Neuronal stem cell (in vitro differentiated cells): ENCODE results near the gene TMEM170A.
A peak's percentile ranks its signal among the peaks of the same experiment; 100 is the strongest.
"Not testable (repeated sequence)": the region's sequence is repeated elsewhere in the genome, so short reads cannot be mapped to it uniquely, and the experiment has no call there.

Experiments used
- DNase-seq: peaks from one replicate; pipeline ENCODE4 v3.0.0-alpha.2; 2013; ENCODE audit warnings: low spot score
- H2AFZ ChIP-seq: one replicate; pipeline ENCODE4 v1.6.1; 2013; ENCODE audit warnings: mild to moderate bottlenecking, low read length, inconsistent platforms
- H2AK5ac ChIP-seq: 2 replicates; pipeline ENCODE4 v1.6.1; 2013; ENCODE audit warnings: low read depth, mild to moderate bottlenecking, inconsistent platforms, low read length, moderate library complexity, mixed read lengths
- H2BK120ac ChIP-seq: 2 replicates; pipeline ENCODE4 v1.6.1; 2013; ENCODE audit warnings: low read depth, mild to moderate bottlenecking, inconsistent platforms, low read length, moderate library complexity, mixed read lengths
- H2BK12ac ChIP-seq: one replicate; pipeline ENCODE4 v1.6.1; 2013; ENCODE audit warnings: low read length, inconsistent platforms
- H2BK15ac ChIP-seq: 2 replicates; pipeline ENCODE4 v1.6.1; 2013; ENCODE audit warnings: mild to moderate bottlenecking, low read length, inconsistent platforms, mixed read lengths
- H2BK5ac ChIP-seq: one replicate; pipeline ENCODE4 v1.6.1; 2013; ENCODE audit warnings: inconsistent platforms, mild to moderate bottlenecking, low read length, moderate library complexity
- H3K14ac ChIP-seq: one replicate; pipeline ENCODE4 v1.6.1; 2013; ENCODE audit warnings: low read length, inconsistent platforms
- H3K18ac ChIP-seq: 2 replicates; pipeline ENCODE4 v1.6.1; 2013; ENCODE audit warnings: low read length, inconsistent platforms
- H3K23ac ChIP-seq: 2 replicates; pipeline ENCODE4 v1.6.1; 2013; ENCODE audit warnings: low read depth, mild to moderate bottlenecking, mixed read lengths, low read length, inconsistent platforms; ENCODE audit not compliant: poor library complexity
- H3K27ac ChIP-seq: replicated peaks from 3 replicates; pipeline ENCODE4 v1.5.1; 2013; ENCODE audit warnings: low read length, inconsistent platforms
- H3K27me3 ChIP-seq, 3 experiments: 2 replicates each; pipeline ENCODE4 v1.6.1; 2013; ENCODE audit warnings: low read length in 3 of 3, mild to moderate bottlenecking in 2 of 3, inconsistent platforms in 1 of 3, low read depth in 1 of 3, mixed read lengths in 1 of 3, moderate library complexity in 1 of 3; ENCODE audit not compliant: control insufficient read depth in 3 of 3, insufficient read depth in 3 of 3
- H3K36me3 ChIP-seq, 2 donors: replicated peaks in 1 of 2; 2 replicates each; pipeline ENCODE4 v1.6.1; 2013; ENCODE audit warnings: low read length in 2 of 2; ENCODE audit not compliant: control insufficient read depth in 2 of 2, insufficient read depth in 2 of 2
- H3K4ac ChIP-seq: 2 replicates; pipeline ENCODE4 v1.6.1; 2013; ENCODE audit warnings: inconsistent platforms, mild to moderate bottlenecking, low read length, moderate library complexity
- H3K4me1 ChIP-seq, 2 donors: 1 replicate in 1 of 2; 2 replicates in 1 of 2; pipeline ENCODE4 v1.6.1; 2013; ENCODE audit warnings: low read length in 2 of 2, low read depth in 1 of 2; ENCODE audit not compliant: control insufficient read depth in 2 of 2, insufficient read depth in 1 of 2
- H3K4me2 ChIP-seq: one replicate; pipeline ENCODE4 v1.6.1; 2013; ENCODE audit warnings: mild to moderate bottlenecking, low read length, inconsistent platforms; ENCODE audit not compliant: insufficient read depth, poor library complexity, severe bottlenecking
- H3K4me3 ChIP-seq, 2 donors: 2 replicates each; pipeline ENCODE4 v1.5.1; 2013; ENCODE audit warnings: low read length in 2 of 2, mild to moderate bottlenecking in 2 of 2, inconsistent platforms in 1 of 2, moderate library complexity in 1 of 2
- H3K79me1 ChIP-seq: one replicate; pipeline ENCODE4 v1.6.1; 2013; ENCODE audit warnings: low read depth, mild to moderate bottlenecking, inconsistent platforms, low read length, moderate library complexity
- H3K9ac ChIP-seq: one replicate; pipeline ENCODE4 v1.6.1; 2013; ENCODE audit warnings: mild to moderate bottlenecking, low read depth, low read length, inconsistent platforms; ENCODE audit not compliant: poor library complexity
- H3K9me3 ChIP-seq, 2 donors: replicated peaks in 1 of 2; 2 replicates each; pipeline versions ENCODE3 to v1.6.1; 2013; ENCODE audit warnings: low read length in 2 of 2, mild to moderate bottlenecking in 2 of 2, inconsistent platforms in 1 of 2, low read depth in 1 of 2, mixed read lengths in 1 of 2, moderate library complexity in 1 of 2; ENCODE audit not compliant: control insufficient read depth in 2 of 2, insufficient read depth in 1 of 2
- H4K8ac ChIP-seq: one replicate; pipeline ENCODE4 v1.6.1; 2013; ENCODE audit warnings: low read depth, mild to moderate bottlenecking, inconsistent platforms, low read length, moderate library complexity
- H4K91ac ChIP-seq: one replicate; pipeline ENCODE4 v1.6.1; 2013; ENCODE audit warnings: low read length, low read depth, mild to moderate bottlenecking, inconsistent platforms; ENCODE audit not compliant: poor library complexity
- WGBS, 2 donors: extraction: QIAGEN DNeasy Blood & Tissue Kit; methylation state at CpG; one replicate each; pipeline ENCODE4 v1.1.7; 2013; ENCODE audit warnings: missing lambda C conversion rate in 2 of 2, mixed read lengths in 1 of 2; ENCODE audit not compliant: insufficient read length in 2 of 2, insufficient replicate concordance in 1 of 2; ENCODE audit errors: extremely low coverage in 2 of 2; 5-methylcytosine and 5-hydroxymethylcytosine counted together

TMEM170A gene

GRCh38 chr16:75463389-75464121, 934 bp downstream of the TMEM170A start:
- H2BK120ac ChIP-seq: peak overlapping the region; percentile 47
- H3K4me2 ChIP-seq: peak overlapping the region; percentile 60
- not testable (repeated sequence) for H3K9me3 ChIP-seq, H3K27me3 ChIP-seq, H2BK15ac ChIP-seq, H3K4ac ChIP-seq, H3K79me1 ChIP-seq, H3K4me1 ChIP-seq, H2BK12ac ChIP-seq, H4K91ac ChIP-seq, H4K8ac ChIP-seq
- WGBS, 2 donors: no CpG with 5 or more reads among the region's 39 CpGs
- peak overlapping the region; percentile 82 for H2BK5ac ChIP-seq
- DNase-seq: peak; percentile 46
- peak overlapping the region; percentile 100 for H3K18ac ChIP-seq
- peak overlapping the region; percentile 99 for H2AFZ ChIP-seq
- H3K23ac ChIP-seq: peak overlapping the region; percentile 99
- H3K27ac ChIP-seq: peak overlapping the region; percentile 85
- peak overlapping the region; percentile 92 to 95 for H3K4me3 ChIP-seq
- H3K36me3 ChIP-seq: peaks cover 2 to 15% of the 10 kb centered on the region in 2 donors
- H3K14ac ChIP-seq: peak overlapping the region; percentile 71
- H3K9ac ChIP-seq: peak overlapping the region; percentile 99
- peak overlapping the region; percentile 37 for H2AK5ac ChIP-seq

- Histone ChIP-seq H3K18ac (no peak overlapping the region), H3K9ac (no peak overlapping the region), H2BK12ac (no peak overlapping the region), H3K14ac (no peak overlapping the region), H2BK120ac (no peak overlapping the region), H3K23ac (no peak overlapping the region), H3K4me2 (peak overlapping the region; percentile 18), H2BK15ac (no peak overlapping the region), H4K8ac (no peak overlapping the region), H2AFZ (no peak overlapping the region), H3K9me3 (peaks cover 0 to 2% of the 10 kb centered on the region in 2 donors), H3K79me1 (peaks cover 8% of the 10 kb centered on the region), H2AK5ac (no peak overlapping the region), H3K27me3 (no peaks in the 10 kb centered on the region), H3K4ac (no peak overlapping the region), H3K36me3 (peaks cover 2 to 23% of the 10 kb centered on the region in 2 donors), H2BK5ac (no peak overlapping the region), H3K4me1 (peaks cover 4 to 6% of the 10 kb centered on the region in 2 donors), H3K4me3 (peak overlapping the region in 1 of 2 donors; percentile 95), H4K91ac (no peak overlapping the region), H3K27ac (no peak overlapping the region)
- DNase-seq: no peak
- no CpG with 5 or more reads among the region's 2 CpGs for WGBS, 2 donors
These were observed 1.7 kb downstream of the TMEM170A start for GRCh38 chr16:75462806-75463205.

GRCh38 chr16:75461575-75461974, 2.9 kb downstream of the TMEM170A start:
- H3K4me3 ChIP-seq: no peak overlapping the region
- peaks cover 0 to 2% of the 10 kb centered on the region in 2 donors for H3K9me3 ChIP-seq
- no peak overlapping the region for H3K23ac ChIP-seq
- peaks cover 12% of the 10 kb centered on the region for H3K79me1 ChIP-seq
- WGBS, 2 donors: no CpG with 5 or more reads among the region's 2 CpGs
- no peak overlapping the region for H3K4me2 ChIP-seq
- H3K27me3 ChIP-seq: no peaks in the 10 kb centered on the region
- no peak overlapping the region for H2BK5ac ChIP-seq
- H4K8ac ChIP-seq: no peak overlapping the region
- no peak overlapping the region for H3K18ac ChIP-seq
- no peak overlapping the region for H2AK5ac ChIP-seq
- H4K91ac ChIP-seq: no peak overlapping the region
- no peak overlapping the region for H3K4ac ChIP-seq
- DNase-seq: no peak
- no peak overlapping the region for H2BK120ac ChIP-seq
- H3K36me3 ChIP-seq: peaks cover 2 to 25% of the 10 kb centered on the region in 2 donors
- no peak overlapping the region for H3K14ac ChIP-seq
- H2BK15ac ChIP-seq: no peak overlapping the region
- no peak overlapping the region for H3K27ac ChIP-seq
- H2AFZ ChIP-seq: no peak overlapping the region
- H3K9ac ChIP-seq: no peak overlapping the region
- peaks cover 4 to 11% of the 10 kb centered on the region in 2 donors for H3K4me1 ChIP-seq
- no peak overlapping the region for H2BK12ac ChIP-seq

- no peak overlapping the region for H2BK5ac ChIP-seq
- H3K79me1 ChIP-seq: peaks cover 13% of the 10 kb centered on the region
- peaks cover 2 to 25% of the 10 kb centered on the region in 2 donors for H3K36me3 ChIP-seq
- no peak overlapping the region for H3K9ac ChIP-seq
- no peak overlapping the region for H3K18ac ChIP-seq
- H3K9me3 ChIP-seq: peaks cover 0 to 2% of the 10 kb centered on the region in 2 donors
- no peak overlapping the region for H3K23ac ChIP-seq
- H3K14ac ChIP-seq: no peak overlapping the region
- no peak overlapping the region for H2AFZ ChIP-seq
- peak; percentile 17 for DNase-seq
- no CpG with 5 or more reads among the region's 1 CpG for WGBS, 2 donors
- H2AK5ac ChIP-seq: no peak overlapping the region
- no peak overlapping the region for H2BK120ac ChIP-seq
- no peak overlapping the region for H4K8ac ChIP-seq
- no peak overlapping the region for H3K27ac ChIP-seq
- no peak overlapping the region for H3K4me3 ChIP-seq
- no peak overlapping the region for H2BK12ac ChIP-seq
- no peak overlapping the region for H4K91ac ChIP-seq
- no peaks in the 10 kb centered on the region for H3K27me3 ChIP-seq
- no peak overlapping the region for H2BK15ac ChIP-seq
- peaks cover 4 to 15% of the 10 kb centered on the region in 2 donors for H3K4me1 ChIP-seq
- peak overlapping the region; percentile 43 for H3K4me2 ChIP-seq
- H3K4ac ChIP-seq: no peak overlapping the region
These were observed 4.0 kb downstream of the TMEM170A start for GRCh38 chr16:75460446-75460845.
